NCI-H748 (cell line): ENCODE measurements around the gene AOPEP.
A peak's percentile ranks its signal among the peaks of the same experiment; 100 is the strongest.

Source experiments
- DNase-seq: peaks from one replicate; lab custom pipeline; 2025; ENCODE audit not compliant: unreplicated experiment; lab: John Stamatoyannopoulos, UW

The AOPEP gene

GRCh38 chr9:95048225-95049087, 322.0 kb downstream of the AOPEP start:
- DNase-seq = peak; percentile 93

- no peak for DNase-seq
Observed at GRCh38 chr9:95049761-95050160, 323.3 kb downstream of the AOPEP start.

GRCh38 chr9:95053611-95054570, 327.4 kb downstream of the AOPEP start:
- no peak for DNase-seq

GRCh38 chr9:95055334-95055850, 328.9 kb downstream of the AOPEP start:
- DNase-seq = no peak

- DNase-seq = peak; percentile 66
Observed at GRCh38 chr9:95055851-95056551, 329.5 kb downstream of the AOPEP start.

GRCh38 chr9:95057101-95057500, 330.6 kb downstream of the AOPEP start:
- peak; percentile 75 for DNase-seq

- no peak for DNase-seq
Observed at GRCh38 chr9:95058121-95058785, 331.8 kb downstream of the AOPEP start.

- DNase-seq = no peak
Observed at GRCh38 chr9:95058795-95059386, 332.4 kb downstream of the AOPEP start.

- no peak for DNase-seq
Observed at GRCh38 chr9:95060234-95060633, 333.7 kb downstream of the AOPEP start.

- no peak for DNase-seq
Observed at GRCh38 chr9:95060916-95061315, 334.4 kb downstream of the AOPEP start.

- DNase-seq = no peak
Observed at GRCh38 chr9:95061916-95062595, 335.6 kb downstream of the AOPEP start.

- DNase-seq = no peak
Observed at GRCh38 chr9:95062596-95063065, 336.1 kb downstream of the AOPEP start.

- DNase-seq = no peak
Observed at GRCh38 chr9:95063300-95063699, 336.8 kb downstream of the AOPEP start.

GRCh38 chr9:95065224-95065623, 338.7 kb downstream of the AOPEP start:
- no peak for DNase-seq

GRCh38 chr9:95067057-95067456, 340.6 kb downstream of the AOPEP start:
- DNase-seq = no peak

- DNase-seq = no peak
Observed at GRCh38 chr9:95067897-95068296, 341.4 kb downstream of the AOPEP start.

GRCh38 chr9:95070549-95071021, 344.1 kb downstream of the AOPEP start:
- DNase-seq = no peak

- no peak for DNase-seq
Observed at GRCh38 chr9:95071450-95071849, 345.0 kb downstream of the AOPEP start.

GRCh38 chr9:95071925-95072324, 345.4 kb downstream of the AOPEP start:
- no peak for DNase-seq
